ENCODE data around the gene TRPM5. TPM values are rescaled to one million over a fixed set of nuclear protein-coding genes. Genes with fewer than 3 reads are reported as not detected.

Gene TRPM5
- total and polyA plus RNA-seq, 9 of the 15 experiments (the other 6 are each of a cell fraction or from before 2014, with no cell fraction given) = not detected

- H3K27me3 ChIP-seq (ENCODE audit: control insufficient read depth in 2 of 2, insufficient read depth in 2 of 2, low read length in 2 of 2) = peaks cover 28 to 93% of the 10 kb centered on the region in 2 experiments; a peak in 4 of 5 replicates
- no peak overlapping the region for H3K27ac ChIP-seq (ENCODE audit: extremely low read depth, low read depth, low read length)
- H3K4me1 ChIP-seq (replicated peaks in 1 of 2; ENCODE audit: control insufficient read depth in 2 of 2, insufficient read depth in 2 of 2, low read length in 2 of 2) = peaks cover 0 to 79% of the 10 kb centered on the region in 2 experiments; a peak in 2 of 5 replicates
- no TSS peak for BruUV-seq (replicated peaks)
- H3K4me2 ChIP-seq (ENCODE audit: insufficient read depth, low read length) = no peak overlapping the region
- WGBS (ENCODE audit: insufficient coverage, low coverage, missing lambda C conversion rate) = 16% methylated on average over 25 of the region's 30 CpGs
- in situ Hi-C loops (cut with MboI) (no loop called here), intact Hi-C loops (cut with micrococcal nuclease) (no loop called here)
- DNase-seq (ENCODE audit: extremely low read depth in 1 of 4, low spot score in 3 of 4) (no peak), ATAC-seq (no peak), FAIRE-seq (no peak)
- H3K4me3 ChIP-seq = no peak overlapping the region
- TF ChIP-seq ZFP36 (IDR thresholded peaks at IDR 0.05; ENCODE audit: low read depth, low read length, partially characterized antibody) = peak; percentile 37
- peak; percentile 55 for TF ChIP-seq MAX (CRISPR knock-in tag; IDR thresholded peaks at IDR 0.05)
- TF ChIP-seq ZNF133 (CRISPR knock-in tag; IDR thresholded peaks at IDR 0.05) = no peak
- H3K9ac ChIP-seq (ENCODE audit: insufficient read depth in 1 of 2, low read depth in 2 of 2, low read length in 2 of 2) = no peak overlapping the region; a peak in 1 of 4 replicates
- H2AFZ ChIP-seq (ENCODE audit: low read depth, low read length) = no peak overlapping the region
- H3K9me3 ChIP-seq (replicated peaks; ENCODE audit: control insufficient read depth, insufficient read depth, low read depth, low read length) = no peaks in the 10 kb centered on the region
- ChIA-PET POLR2A (interaction anchor here (0.6 to 0.7 kb wide), 3 partner anchors 8 to 480 kb away, joined by 3 to 4 read pairs (median 3); no protein-coding TSS in a partner anchor), CTCF (ENCODE audit: low intra/inter-chr PET ratio) (no interaction called here)
- peaks cover 15% of the 10 kb centered on the region; the same call in 1 of the 2 replicates for H4K20me1 ChIP-seq (replicated peaks; ENCODE audit: control insufficient read depth, insufficient read depth, low read length)
- H3K79me2 ChIP-seq (ENCODE audit: control insufficient read depth, insufficient read depth, low read length) = no peaks in the 10 kb centered on the region
- H3K9me1 ChIP-seq (ENCODE audit: control insufficient read depth, insufficient read depth, low read length) = no peaks in the 10 kb centered on the region
- H3K36me3 ChIP-seq (ENCODE audit: control insufficient read depth, insufficient read depth, low read length) = no peaks in the 10 kb centered on the region
Observed at GRCh38 chr11:2411446-2412305, 32.6 kb downstream of the TRPM5 start.

- no peak overlapping the region for H3K4me2 ChIP-seq (ENCODE audit: insufficient read depth, low read length)
- H3K36me3 ChIP-seq (ENCODE audit: control insufficient read depth, insufficient read depth, low read length) = no peaks in the 10 kb centered on the region
- DNase-seq (ENCODE audit: extremely low read depth in 1 of 4, low spot score in 3 of 4) (no peak), FAIRE-seq (no peak), ATAC-seq (no peak)
- no peaks in the 10 kb centered on the region for H3K9me1 ChIP-seq (ENCODE audit: control insufficient read depth, insufficient read depth, low read length)
- H3K4me1 ChIP-seq (replicated peaks in 1 of 2; ENCODE audit: control insufficient read depth in 2 of 2, insufficient read depth in 2 of 2, low read length in 2 of 2) = peaks cover 0 to 79% of the 10 kb centered on the region in 2 experiments; a peak in 2 of 5 replicates
- CTCF ChIA-PET (ENCODE audit: low intra/inter-chr PET ratio) = no interaction called here
- H3K4me3 ChIP-seq = no peak overlapping the region
- H2AFZ ChIP-seq (ENCODE audit: low read depth, low read length) = no peak overlapping the region
- TF ChIP-seq PTRF (tag; IDR thresholded peaks at IDR 0.05) (no peak), CBX1 (IDR thresholded peaks at IDR 0.05; ENCODE audit: low read depth) (no peak), SP1 (CRISPR knock-in tag; IDR thresholded peaks at IDR 0.05) (no peak), FOSL1 (tag; conservative IDR thresholded peaks at IDR 0.05) (no peak), ZBTB11 (CRISPR knock-in tag; IDR thresholded peaks at IDR 0.05) (no peak), CHD2 (IDR thresholded peaks at IDR 0.05; ENCODE audit: low read depth, low read length) (no peak), NCOA6 (IDR thresholded peaks at IDR 0.05) (no peak)
- H3K79me2 ChIP-seq (ENCODE audit: control insufficient read depth, insufficient read depth, low read length) = no peaks in the 10 kb centered on the region
- intact Hi-C loops (cut with micrococcal nuclease) (no loop called here), in situ Hi-C loops (cut with MboI) (no loop called here)
- no peak overlapping the region for H3K27ac ChIP-seq (ENCODE audit: extremely low read depth, low read depth, low read length)
- H3K9ac ChIP-seq (ENCODE audit: insufficient read depth in 1 of 2, low read depth in 2 of 2, low read length in 2 of 2) = no peak overlapping the region; a peak in 1 of 4 replicates
- H3K27me3 ChIP-seq (ENCODE audit: control insufficient read depth in 2 of 2, insufficient read depth in 2 of 2, low read length in 2 of 2) = peaks cover 24 to 84% of the 10 kb centered on the region in 2 experiments; a peak in 4 of 5 replicates
- H3K9me3 ChIP-seq (replicated peaks; ENCODE audit: control insufficient read depth, insufficient read depth, low read depth, low read length) = no peaks in the 10 kb centered on the region
- 8% methylated on average over 5 of the region's 9 CpGs for WGBS (ENCODE audit: insufficient coverage, low coverage, missing lambda C conversion rate)
- peaks cover 5% of the 10 kb centered on the region; the same call in 1 of the 2 replicates for H4K20me1 ChIP-seq (replicated peaks; ENCODE audit: control insufficient read depth, insufficient read depth, low read length)
- no TSS peak for BruUV-seq (replicated peaks)
- POLR2A ChIA-PET = interaction anchor here (0.9 to 1.0 kb wide), 2 partner anchors 8 to 23 kb away, joined by 3 read pairs; no protein-coding TSS in a partner anchor
Observed at GRCh38 chr11:2410616-2411015, 33.7 kb downstream of the TRPM5 start.

All from K562 (cell line).